Kidney (tissue), 14 donors: ENCODE data around the gene TMEM192. TPM values are rescaled to one million over a fixed set of nuclear protein-coding genes. Genes with fewer than 3 reads are reported as not detected.

Experiments used
- DNase-seq, 5 donors: peaks; one replicate each; pipeline ENCODE4 v3.0.0-alpha.2; 2013 to 2020
- FAIRE-seq: peaks from 2 replicates; lab custom pipeline; 2012; peaks lifted over from hg19 to GRCh38; lab: Jason Lieb, UNC
- H3K27ac ChIP-seq, 2 donors: one replicate each; pipeline ENCODE4 v1.7.0; 2013; ENCODE audit warnings: low read depth in 2 of 2, low read length in 2 of 2, inconsistent platforms in 1 of 2
- H3K27me3 ChIP-seq: one replicate; pipeline ENCODE4 v1.7.1; 2013; ENCODE audit warnings: low read length, inconsistent platforms; ENCODE audit not compliant: control insufficient read depth, insufficient read depth
- H3K36me3 ChIP-seq, 3 donors: one replicate each; pipeline versions ENCODE4 v1.7.0 to v1.7.1; 2013; ENCODE audit warnings: low read length in 3 of 3, control low read depth in 1 of 3, inconsistent platforms in 1 of 3; ENCODE audit not compliant: insufficient read depth in 3 of 3, control insufficient read depth in 2 of 3
- H3K4me1 ChIP-seq, 3 donors: one replicate each; pipeline versions ENCODE4 v1.7.0 to v1.7.1; 2013; ENCODE audit warnings: low read length in 3 of 3, inconsistent platforms in 1 of 3, low read depth in 1 of 3; ENCODE audit not compliant: control insufficient read depth in 2 of 3, insufficient read depth in 2 of 3
- H3K4me3 ChIP-seq, 3 donors: one replicate each; pipeline versions ENCODE4 v1.7.0 to v1.8.1; 2013; ENCODE audit warnings: low read length in 3 of 3, control low read depth in 1 of 3, inconsistent platforms in 1 of 3
- H3K9ac ChIP-seq, 3 donors: one replicate each; pipeline versions ENCODE4 v1.7.0 to v1.7.1; 2013; ENCODE audit warnings: low read length in 3 of 3, control low read depth in 1 of 3, inconsistent platforms in 1 of 3
- H3K9me3 ChIP-seq, 3 donors: one replicate each; pipeline versions ENCODE4 v1.7.0 to v1.7.1; 2013; ENCODE audit warnings: low read length in 3 of 3, control low read depth in 1 of 3, inconsistent platforms in 1 of 3; ENCODE audit not compliant: control insufficient read depth in 2 of 3, insufficient read depth in 1 of 3
- CTCF ChIP-seq: IDR thresholded peaks from 3 replicates; pipeline ENCODE4 v1.5.1; 2012; ENCODE audit warnings: mild to moderate bottlenecking, moderate library complexity, borderline replicate concordance; ENCODE audit not compliant: insufficient read depth; ENCODE audit errors: extremely low read depth
- intact Hi-C: fragments of 100-400 bp; cut with DNase I; formaldehyde crosslinking; loops from one replicate; pipeline ENCODE4 v1.11.1; 2022
- polyA plus RNA-seq: library from polyadenylated mRNA; stranded (reverse); fragments of 350-450 nt; fragmentation: Illumina TruSeq; extraction: RNeasy Lipid Tissue Mini Kit (QIAGEN cat#74804); gene quantifications from one replicate; pipeline ENCODE4 v1.2.3, GENCODE V29; 2014; ENCODE audit warnings: low read depth, low replicate concordance; ENCODE audit not compliant: insufficient read depth
- total RNA-seq: library from RNA; stranded (reverse); fragmentation: NEBNext Ultra II Directional; extraction: Animal tissue kit (Norgen Biotek cat#: 25700); gene quantifications from one replicate; pipeline ENCODE4 v1.2.1, GENCODE V29; 2021
- donor health status: control.
- donor health status: control.
- donor health status: control.
- donor health status: control.
- donor health status: control.
- donor health status: DM: yes; HTN: yes; CAD: no.
- donor health status: Normal renal cell carcinoma (clear cell type).

The TMEM192 gene
- total and polyA plus RNA-seq, 2 donors from 2014 or later = 14.9 to 19.6 TPM

GRCh38 chr4:165052627-165053026, 60.0 kb downstream of the TMEM192 start:
- DNase-seq = no peak
- H3K36me3 ChIP-seq = no peaks in the 10 kb centered on the region
- intact Hi-C loops = no loop called here
- H3K4me3 ChIP-seq = no peak overlapping the region
- no peaks in the 10 kb centered on the region for H3K27me3 ChIP-seq
- FAIRE-seq = no peak
- TF ChIP-seq CTCF = no peak
- no peaks in the 10 kb centered on the region for H3K9me3 ChIP-seq
- no peak overlapping the region for H3K27ac ChIP-seq
- no peak overlapping the region for H3K9ac ChIP-seq
- H3K4me1 ChIP-seq = no peaks in the 10 kb centered on the region

GRCh38 chr4:165048170-165048569, 64.5 kb downstream of the TMEM192 start:
- Histone ChIP-seq H3K27ac (no peak overlapping the region), H3K4me1 (no peaks in the 10 kb centered on the region), H3K9ac (no peak overlapping the region), H3K9me3 (no peaks in the 10 kb centered on the region), H3K27me3 (no peaks in the 10 kb centered on the region), H3K36me3 (no peaks in the 10 kb centered on the region), H3K4me3 (no peak overlapping the region)
- DNase-seq (no peak), FAIRE-seq (no peak)
- TF ChIP-seq CTCF = no peak
- intact Hi-C loops = no loop called here

DNA sequence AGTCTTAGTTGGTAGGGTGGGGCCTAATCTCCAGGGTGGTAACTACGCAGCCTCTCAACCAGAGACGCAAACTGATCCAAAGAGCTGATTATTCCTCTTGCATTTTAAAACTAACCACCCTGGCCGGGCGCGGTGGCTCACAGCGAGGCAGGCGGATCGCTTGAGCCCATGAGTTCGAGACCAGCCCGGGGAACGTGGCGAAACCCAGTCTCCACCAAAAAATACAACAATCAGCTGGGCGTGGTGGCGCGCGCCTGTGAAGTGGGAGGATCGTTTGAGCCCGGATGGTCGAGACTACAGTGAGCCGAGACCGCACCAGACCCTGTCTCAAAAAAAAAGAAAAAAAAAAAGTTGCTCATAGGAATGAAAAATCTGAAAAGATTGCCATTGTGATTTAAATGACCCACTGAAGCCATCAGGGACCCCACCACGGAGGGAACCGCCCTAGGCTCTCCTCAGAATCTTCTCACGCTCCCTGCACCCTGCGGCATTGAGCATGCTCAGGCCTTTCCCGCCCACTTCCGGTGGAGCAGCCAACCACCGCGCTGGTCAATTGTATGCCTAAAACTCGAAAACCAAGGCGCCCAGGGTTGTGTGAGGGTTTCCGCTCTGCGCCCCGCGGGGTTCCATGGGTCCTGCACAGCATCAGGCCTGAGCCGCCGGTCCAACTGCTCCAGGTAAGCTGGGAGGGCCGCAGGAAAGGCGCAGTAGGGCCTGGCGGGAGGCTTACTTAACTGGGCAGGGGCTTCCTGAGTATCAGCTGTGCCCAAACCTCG, 81.0 kb downstream of the TMEM192 start, which contains the start of gene TRIM60:
Gene TRIM60, plus strand, starts transcription at position 564 of the 776 bp plus-strand sequence. CDS start 8,074 bp downstream, outside the sequence.
- Histone ChIP-seq H3K9me3 (no peaks in the 10 kb centered on the region), H3K27ac (no peak within 1 kb of the TSS), H3K27me3 (no peaks in the 10 kb centered on the region), H3K4me1 (no peaks in the 10 kb centered on the region), H3K9ac (no peak within 1 kb of the TSS), H3K36me3 (no peaks in the 10 kb centered on the region), H3K4me3 (no peak within 1 kb of the TSS)
- FAIRE-seq (no peak), DNase-seq (no peak)
- TF ChIP-seq CTCF = no peak
- intact Hi-C loops = no loop called here
